ENCODE results near the gene CCDC92.

CCDC92 gene

DNA sequence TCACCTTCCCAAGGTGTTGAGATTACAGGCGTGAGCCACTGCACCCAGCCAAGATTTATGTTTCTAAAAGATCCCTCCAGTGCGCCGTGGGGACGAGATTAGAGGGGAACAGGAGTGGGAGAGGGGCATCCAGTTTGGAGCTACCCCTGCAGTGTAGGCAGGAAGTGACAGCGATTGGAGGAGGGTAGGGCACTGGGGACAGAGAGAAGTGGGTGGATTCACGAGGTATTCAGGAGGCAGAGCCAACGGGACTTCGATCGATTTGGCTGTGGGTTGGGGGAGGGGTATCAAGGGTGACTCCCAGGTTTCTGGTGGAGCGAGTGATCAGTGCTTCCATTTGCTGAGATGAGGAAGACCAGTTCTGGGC, 82.1 kb downstream of the CCDC92 start:
- Mint-ChIP-seq H3K4me1 (no peaks in the 10 kb centered on the region), H3K27ac (no peak overlapping the region), H3K27me3 (peaks cover 6 to 18% of the 10 kb centered on the region in 2 donors), H3K36me3 (no peaks in the 10 kb centered on the region), H3K4me3 (no peak overlapping the region), H3K9me3 (no peaks in the 10 kb centered on the region)
- no peak for ATAC-seq (replicated peaks)
- no peak for DNase-seq

DNA sequence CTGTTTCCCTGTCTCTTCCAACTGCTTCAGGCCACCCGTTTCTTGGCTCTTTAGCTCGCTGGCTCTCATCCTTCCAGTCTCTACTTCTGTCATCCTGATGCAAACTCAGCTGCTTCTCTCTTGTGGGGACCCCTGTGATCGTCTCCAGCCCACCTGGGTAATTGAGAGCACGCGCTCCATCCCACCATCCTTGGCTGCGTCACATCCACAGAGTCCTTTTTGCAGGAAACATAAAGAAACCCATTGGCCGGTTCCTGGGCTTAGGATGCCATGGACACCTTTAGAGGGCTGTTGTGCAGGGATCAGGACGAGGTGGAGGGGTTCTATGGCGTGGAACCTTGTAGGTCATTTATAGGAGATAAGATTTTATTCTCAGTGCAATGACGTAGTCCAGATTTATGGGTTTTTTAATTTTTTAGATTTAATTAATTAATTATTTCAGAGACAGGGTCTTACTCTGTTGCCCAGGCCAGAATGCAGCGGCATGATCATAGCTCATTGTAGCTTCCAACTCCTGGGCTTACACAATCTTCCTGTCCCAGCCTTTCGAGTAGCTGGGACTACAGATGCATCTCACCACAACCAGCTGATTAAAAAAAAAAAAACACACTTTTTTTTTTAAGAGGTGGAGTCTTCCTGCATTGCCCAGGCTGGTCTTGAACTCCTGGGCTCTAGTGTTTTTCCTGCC, 82.6 kb downstream of the CCDC92 start:
- Mint-ChIP-seq H3K9me3 (no peaks in the 10 kb centered on the region), H3K4me3 (no peak overlapping the region), H3K27ac (no peak overlapping the region), H3K27me3 (peaks cover 6 to 18% of the 10 kb centered on the region in 2 donors), H3K36me3 (no peaks in the 10 kb centered on the region), H3K4me1 (no peaks in the 10 kb centered on the region)
- no peak for ATAC-seq (replicated peaks)
- no peak for DNase-seq

GRCh38 chr12:123888989-123889388, 83.6 kb downstream of the CCDC92 start:
- Mint-ChIP-seq H3K4me3 (no peak overlapping the region), H3K27me3 (peaks cover 6 to 18% of the 10 kb centered on the region in 2 donors), H3K9me3 (no peaks in the 10 kb centered on the region), H3K36me3 (no peaks in the 10 kb centered on the region), H3K4me1 (no peaks in the 10 kb centered on the region), H3K27ac (no peak overlapping the region)
- DNase-seq: no peak
- no peak for ATAC-seq (replicated peaks)

- no peaks in the 10 kb centered on the region for H3K36me3 Mint-ChIP-seq
- no peak overlapping the region for H3K27ac Mint-ChIP-seq
- H3K27me3 Mint-ChIP-seq: peaks cover 6 to 13% of the 10 kb centered on the region in 2 donors
- H3K4me3 Mint-ChIP-seq: no peak overlapping the region
- ATAC-seq (replicated peaks) (no peak), DNase-seq (no peak)
- H3K9me3 Mint-ChIP-seq: no peaks in the 10 kb centered on the region
- H3K4me1 Mint-ChIP-seq: no peaks in the 10 kb centered on the region
Measured at GRCh38 chr12:123886931-123887582, 85.6 kb downstream of the CCDC92 start.

GRCh38 chr12:123886258-123886657, 86.4 kb downstream of the CCDC92 start:
- peaks cover 0 to 6% of the 10 kb centered on the region in 2 donors for H3K27me3 Mint-ChIP-seq

More at GRCh38 chr12:123886258-123886657, 86.4 kb downstream of the CCDC92 start:
- no peak for DNase-seq
- no peak overlapping the region for H3K27ac Mint-ChIP-seq
- no peaks in the 10 kb centered on the region for H3K9me3 Mint-ChIP-seq
- H3K4me3 Mint-ChIP-seq: no peak overlapping the region
- H3K36me3 Mint-ChIP-seq: no peaks in the 10 kb centered on the region
- no peak for ATAC-seq (replicated peaks)
- H3K4me1 Mint-ChIP-seq: no peaks in the 10 kb centered on the region
